Caco-2 (cell line): ENCODE measurements around the gene NEB. TPM values are rescaled to one million over a fixed set of nuclear protein-coding genes. Genes with fewer than 3 reads are reported as not detected.

Experiments
- BruUV-seq: library from RNA; stranded (reverse); fragments of 400-500 nt; replicated peaks from 2 replicates; lab custom pipeline; 2021; lab: Mats Ljungman, UMichigan
- CTCF ChIA-PET: fragments of 300-600 bp; sonication (Branson Sonifier 250); formaldehyde crosslinking; loops from one replicate; lab custom pipeline; 2022; ENCODE audit warnings: antibody characterized with exemption; lab: Charles Lee
- POLR2A ChIA-PET: fragments of 300-600 bp; sonication (Branson Sonifier 250); formaldehyde crosslinking; loops from one replicate; lab custom pipeline; 2022; ENCODE audit warnings: antibody characterized with exemption; lab: Charles Lee
- DNase-seq, 2 experiments: peaks; one replicate each; pipeline versions ENCODE4 v3.0.0 to v3.0.0-alpha.2; 2020 to 2022
- H3K27me3 ChIP-seq: replicated peaks from 2 replicates; pipeline ENCODE4 v1.6.0; 2011; ENCODE audit warnings: low read length; ENCODE audit not compliant: control insufficient read depth, insufficient read depth
- H3K36me3 ChIP-seq: 2 replicates; pipeline ENCODE4 v1.5.1; 2011; ENCODE audit warnings: low read length; ENCODE audit not compliant: control insufficient read depth, insufficient read depth
- H3K4me1 ChIP-seq: fragments of 250-450 bp; sonication (Bioruptor Pico); 2 replicates; pipeline ENCODE4 v1.5.1; 2020; ENCODE audit warnings: mild to moderate bottlenecking
- H3K4me3 ChIP-seq: 2 replicates; pipeline ENCODE4 v1.5.1; 2011; ENCODE audit warnings: low read depth, mild to moderate bottlenecking, control low read depth, low read length
- H3K9me3 ChIP-seq: fragments of 250-450 bp; sonication (Bioruptor Pico); 2 replicates; pipeline ENCODE4 v1.5.1; 2020; ENCODE audit warnings: mild to moderate bottlenecking, moderate library complexity
- H3K27ac Mint-ChIP-seq: one replicate; pipeline ENCODE4 v1.8.0; 2022; ENCODE audit warnings: mixed read lengths; ENCODE audit not compliant: unreplicated experiment
- H3K27me3 Mint-ChIP-seq: one replicate; pipeline ENCODE4 v1.8.0; 2022; ENCODE audit warnings: mixed read lengths; ENCODE audit not compliant: insufficient read depth, unreplicated experiment
- H3K36me3 Mint-ChIP-seq: one replicate; pipeline ENCODE4 v1.8.0; 2022; ENCODE audit warnings: mild to moderate bottlenecking, mixed read lengths; ENCODE audit not compliant: insufficient read depth, unreplicated experiment
- H3K4me1 Mint-ChIP-seq: one replicate; pipeline ENCODE4 v1.8.0; 2022; ENCODE audit warnings: low read depth, mixed read lengths; ENCODE audit not compliant: unreplicated experiment
- H3K4me3 Mint-ChIP-seq: one replicate; pipeline ENCODE4 v1.8.0; 2022; ENCODE audit warnings: mild to moderate bottlenecking, moderate library complexity, mixed read lengths; ENCODE audit not compliant: unreplicated experiment
- H3K9me3 Mint-ChIP-seq: one replicate; pipeline ENCODE4 v1.8.0; 2022; ENCODE audit warnings: mixed read lengths; ENCODE audit not compliant: unreplicated experiment
- CTCF ChIP-seq, 2 experiments: fragments of 200-600 bp in 1 of 2; IDR thresholded peaks; 1 replicate in 1 of 2; 2 replicates in 1 of 2; pipeline versions ENCODE4 v1.5.1 to v1.8.0; 2011 to 2022; ENCODE audit warnings: antibody characterized with exemption in 1 of 2, control low read depth in 1 of 2, inconsistent platforms in 1 of 2, low read depth in 1 of 2, low read length in 1 of 2, mild to moderate bottlenecking in 1 of 2, moderate library complexity in 1 of 2; ENCODE audit not compliant: insufficient read depth in 1 of 2, severe bottlenecking in 1 of 2, unreplicated experiment in 1 of 2
- intact Hi-C: fragments of 100-400 bp; cut with micrococcal nuclease; formaldehyde crosslinking; loops from one replicate; pipeline ENCODE4 v1.10.0; 2022; ENCODE audit not compliant: unreplicated experiment
- total RNA-seq: library from RNA; stranded (reverse); gene quantifications from 2 replicates; pipeline ENCODE4 v1.2.3, GENCODE V29; 2022

The NEB gene
- total RNA-seq, 1 experiment from 2014 or later, result 14.7 TPM

- Histone ChIP-seq H3K9me3 (0 out of 2 replicates have a peak, but pooled peaks cover 2% of the 10 kb centered on the region), H3K27me3 (no peaks in the 10 kb centered on the region), H3K36me3 (no peaks in the 10 kb centered on the region), H3K4me1 (no peaks in the 10 kb centered on the region), H3K4me3 (no peak overlapping the region)
- Mint-ChIP-seq H3K27me3 (no peaks in the 10 kb centered on the region), H3K36me3 (peaks cover 5% of the 10 kb centered on the region), H3K9me3 (no peaks in the 10 kb centered on the region), H3K27ac (no peak overlapping the region), H3K4me3 (no peak overlapping the region), H3K4me1 (no peaks in the 10 kb centered on the region)
- no peak for TF ChIP-seq CTCF (IDR thresholded peaks at IDR 0.05; ENCODE audit: insufficient read depth in 1 of 2, low read depth in 1 of 2, low read length in 1 of 2, severe bottlenecking in 1 of 2, unreplicated experiment in 1 of 2)
- CTCF ChIA-PET, result no interaction called here
- no peak for DNase-seq
- no TSS peak for BruUV-seq
- POLR2A ChIA-PET, result no interaction called here
- intact Hi-C loops, result no loop called here
Observed at GRCh38 chr2:151782378-151783132, 48.3 kb upstream of the NEB start.

GRCh38 chr2:151781642-151782041, 47.4 kb upstream of the NEB start:
- POLR2A ChIA-PET, result no interaction called here
- no peak for DNase-seq
- no TSS peak for BruUV-seq
- 0 out of 2 replicates have a peak, but pooled peaks cover 2% of the 10 kb centered on the region for H3K9me3 ChIP-seq
- no peak overlapping the region for H3K4me3 ChIP-seq
- CTCF ChIA-PET, result interaction anchor here (0.8 kb wide), 1 partner anchor 20 kb away, joined by 4 read pairs; no protein-coding TSS in a partner anchor
- intact Hi-C loops, result no loop called here
- no peaks in the 10 kb centered on the region for H3K4me1 Mint-ChIP-seq
- no peaks in the 10 kb centered on the region for H3K4me1 ChIP-seq
- H3K4me3 Mint-ChIP-seq, result no peak overlapping the region
- no peaks in the 10 kb centered on the region for H3K36me3 ChIP-seq
- H3K9me3 Mint-ChIP-seq, result no peaks in the 10 kb centered on the region
- no peak for TF ChIP-seq CTCF (IDR thresholded peaks at IDR 0.05; ENCODE audit: insufficient read depth in 1 of 2, low read depth in 1 of 2, low read length in 1 of 2, severe bottlenecking in 1 of 2, unreplicated experiment in 1 of 2)
- no peaks in the 10 kb centered on the region for H3K27me3 Mint-ChIP-seq
- no peaks in the 10 kb centered on the region for H3K27me3 ChIP-seq
- H3K27ac Mint-ChIP-seq, result no peak overlapping the region
- H3K36me3 Mint-ChIP-seq, result peaks cover 5% of the 10 kb centered on the region

GRCh38 chr2:151780938-151781337, 46.7 kb upstream of the NEB start:
- no peaks in the 10 kb centered on the region for H3K36me3 ChIP-seq
- no TSS peak for BruUV-seq
- H3K4me1 ChIP-seq, result no peaks in the 10 kb centered on the region
- Mint-ChIP-seq H3K4me3 (no peak overlapping the region), H3K27me3 (no peaks in the 10 kb centered on the region), H3K27ac (no peak overlapping the region), H3K4me1 (no peaks in the 10 kb centered on the region), H3K9me3 (no peaks in the 10 kb centered on the region), H3K36me3 (peaks cover 5% of the 10 kb centered on the region)
- DNase-seq, result no peak
- no peak overlapping the region for H3K4me3 ChIP-seq
- H3K9me3 ChIP-seq, result 0 out of 2 replicates have a peak, but pooled peaks cover 2% of the 10 kb centered on the region
- ChIA-PET POLR2A (no interaction called here), CTCF (no interaction called here)
- no peak for TF ChIP-seq CTCF (IDR thresholded peaks at IDR 0.05; ENCODE audit: insufficient read depth in 1 of 2, low read depth in 1 of 2, low read length in 1 of 2, severe bottlenecking in 1 of 2, unreplicated experiment in 1 of 2)
- intact Hi-C loops, result no loop called here
- no peaks in the 10 kb centered on the region for H3K27me3 ChIP-seq
